ENCODE data around the gene IGSF23. TPM values are rescaled to one million over a fixed set of nuclear protein-coding genes. Genes with fewer than 3 reads are reported as not detected.

Gene IGSF23
- total and polyA plus RNA-seq, 2 experiments from 2014 or later, result not detected

DNA sequence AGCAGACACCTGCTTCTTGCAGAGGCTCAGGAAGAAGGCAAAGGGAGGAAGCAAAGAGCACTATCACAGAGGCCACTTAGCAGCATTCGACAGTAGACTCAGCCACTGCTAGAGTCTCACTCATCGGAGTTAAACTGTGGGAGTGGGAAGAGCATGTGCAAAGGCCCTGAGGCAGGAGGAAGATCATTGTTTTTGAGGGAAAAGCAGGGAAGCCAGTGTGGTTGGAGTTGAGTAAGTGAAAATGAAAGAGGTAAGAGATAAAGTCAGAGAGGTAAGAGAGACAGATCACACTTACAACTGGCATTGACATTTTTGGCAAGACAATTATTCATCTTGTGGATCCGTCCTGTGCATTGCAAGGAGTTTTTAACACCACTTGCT is 42.8 kb upstream of the IGSF23 start:
- H3K9me3 Mint-ChIP-seq, result no peaks in the 10 kb centered on the region; the same call in 2 of the 3 replicates
- TF ChIP-seq NANOG (IDR thresholded peaks at IDR 0.05; ENCODE audit: borderline replicate concordance) (no peak), EZH2 (IDR thresholded peaks at IDR 0.05; ENCODE audit: low read depth, unreplicated experiment) (no peak), CREB1 (CRISPR knock-in tag; IDR thresholded peaks at IDR 0.05; ENCODE audit: low read depth) (no peak), EZH2phosphoT487 (IDR thresholded peaks at IDR 0.05; ENCODE audit: unreplicated experiment) (no peak), ZNF462 (CRISPR knock-in tag; IDR thresholded peaks at IDR 0.05) (no peak), STAT1 (IDR thresholded peaks at IDR 0.05; ENCODE audit: unreplicated experiment) (no peak), ZNF114 (CRISPR knock-in tag; IDR thresholded peaks at IDR 0.05) (no peak), ZNF331 (CRISPR knock-in tag; IDR thresholded peaks at IDR 0.05; ENCODE audit: low read depth) (no peak), CTCF (conservative IDR thresholded peaks at IDR 0.05; ENCODE audit: low read depth in 2 of 2) (no peak), JUNB (IDR thresholded peaks at IDR 0.05; ENCODE audit: unreplicated experiment) (no peak)
- TF ChIP-seq, protein P1, sequence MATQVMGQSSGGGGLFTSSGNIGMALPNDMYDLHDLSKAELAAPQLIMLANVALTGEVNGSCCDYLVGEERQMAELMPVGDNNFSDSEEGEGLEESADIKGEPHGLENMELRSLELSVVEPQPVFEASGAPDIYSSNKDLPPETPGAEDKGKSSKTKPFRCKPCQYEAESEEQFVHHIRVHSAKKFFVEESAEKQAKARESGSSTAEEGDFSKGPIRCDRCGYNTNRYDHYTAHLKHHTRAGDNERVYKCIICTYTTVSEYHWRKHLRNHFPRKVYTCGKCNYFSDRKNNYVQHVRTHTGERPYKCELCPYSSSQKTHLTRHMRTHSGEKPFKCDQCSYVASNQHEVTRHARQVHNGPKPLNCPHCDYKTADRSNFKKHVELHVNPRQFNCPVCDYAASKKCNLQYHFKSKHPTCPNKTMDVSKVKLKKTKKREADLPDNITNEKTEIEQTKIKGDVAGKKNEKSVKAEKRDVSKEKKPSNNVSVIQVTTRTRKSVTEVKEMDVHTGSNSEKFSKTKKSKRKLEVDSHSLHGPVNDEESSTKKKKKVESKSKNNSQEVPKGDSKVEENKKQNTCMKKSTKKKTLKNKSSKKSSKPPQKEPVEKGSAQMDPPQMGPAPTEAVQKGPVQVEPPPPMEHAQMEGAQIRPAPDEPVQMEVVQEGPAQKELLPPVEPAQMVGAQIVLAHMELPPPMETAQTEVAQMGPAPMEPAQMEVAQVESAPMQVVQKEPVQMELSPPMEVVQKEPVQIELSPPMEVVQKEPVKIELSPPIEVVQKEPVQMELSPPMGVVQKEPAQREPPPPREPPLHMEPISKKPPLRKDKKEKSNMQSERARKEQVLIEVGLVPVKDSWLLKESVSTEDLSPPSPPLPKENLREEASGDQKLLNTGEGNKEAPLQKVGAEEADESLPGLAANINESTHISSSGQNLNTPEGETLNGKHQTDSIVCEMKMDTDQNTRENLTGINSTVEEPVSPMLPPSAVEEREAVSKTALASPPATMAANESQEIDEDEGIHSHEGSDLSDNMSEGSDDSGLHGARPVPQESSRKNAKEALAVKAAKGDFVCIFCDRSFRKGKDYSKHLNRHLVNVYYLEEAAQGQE (IDR thresholded peaks at IDR 0.05; ENCODE audit: unreplicated experiment), result no peak
- no peak overlapping the region for H3K4me3 ChIP-seq
- H3K27ac Mint-ChIP-seq, result no peak overlapping the region
- H3K4me1 Mint-ChIP-seq, result 0 out of 3 replicates have a peak, but pooled peaks cover 3% of the 10 kb centered on the region
- H3K4me1 ChIP-seq (ENCODE audit: insufficient read depth), result no peaks in the 10 kb centered on the region
- no peak overlapping the region for H3K27ac ChIP-seq (ENCODE audit: low read depth)
- ATAC-seq (no peak), DNase-seq (ENCODE audit: low spot score) (no peak)
- no peaks in the 10 kb centered on the region for H3K79me2 ChIP-seq (replicated peaks; ENCODE audit: insufficient read depth)
- no peak overlapping the region for H2AFZ ChIP-seq
- no peaks in the 10 kb centered on the region for H3K36me3 Mint-ChIP-seq (ENCODE audit: low read depth)
- H3K36me3 ChIP-seq (ENCODE audit: insufficient read depth), result no peaks in the 10 kb centered on the region
- no peaks in the 10 kb centered on the region for H4K20me1 ChIP-seq (replicated peaks; ENCODE audit: insufficient read depth)
- H3K4me3 Mint-ChIP-seq, result no peak overlapping the region
- H3K9me2 ChIP-seq (ENCODE audit: insufficient read depth), result no peaks in the 10 kb centered on the region
- H3K4me2 ChIP-seq, result no peak overlapping the region
- H3K27me3 ChIP-seq (ENCODE audit: insufficient read depth), result no peaks in the 10 kb centered on the region
- H3F3A ChIP-seq (replicated peaks; ENCODE audit: low read depth), result no peaks in the 10 kb centered on the region
- H3K27me3 Mint-ChIP-seq (ENCODE audit: insufficient read depth, low read depth, poor library complexity), result peaks cover 2% of the 10 kb centered on the region

Measured in GM23338 (cell line).